SU-DHL-6 (cell line): ENCODE measurements around the gene SLC9A9.

Source experiments
- H2AFZ ChIP-seq: fragments of 200-600 bp; sonication (generic); 2 replicates; pipeline ENCODE4 v1.6.1; 2014; ENCODE audit warnings: low read depth, mild to moderate bottlenecking, moderate library complexity, mixed read lengths, antibody characterized with exemption, low read length; ENCODE audit not compliant: severe bottlenecking
- H3F3A ChIP-seq: fragments of 200-600 bp; shearing (Covaris generic); 2 replicates; pipeline ENCODE4 v1.6.0; 2016; ENCODE audit warnings: antibody characterized with exemption, mild to moderate bottlenecking; ENCODE audit not compliant: insufficient read depth
- H3K27ac ChIP-seq: fragments of 200-600 bp; sonication (generic); 2 replicates; pipeline ENCODE4 v1.5.1; 2016; ENCODE audit warnings: low read depth, mild to moderate bottlenecking, low read length, moderate library complexity, mixed read lengths
- H3K27me3 ChIP-seq: fragments of 200-600 bp; sonication (generic), shearing (Covaris generic); 2 replicates; pipeline ENCODE4 v1.6.0; 2014; ENCODE audit warnings: mild to moderate bottlenecking, low read length
- H3K36me3 ChIP-seq: fragments of 200-600 bp; sonication (generic); 2 replicates; pipeline ENCODE4 v1.6.1; 2014; ENCODE audit warnings: mild to moderate bottlenecking, low read length, mixed read lengths
- H3K4me2 ChIP-seq: fragments of 300-600, 200-600 bp; shearing (Covaris generic), sonication (generic); 2 replicates; pipeline ENCODE4 v1.6.0; 2014; ENCODE audit warnings: low read length, low read depth, mild to moderate bottlenecking; ENCODE audit not compliant: poor library complexity, severe bottlenecking
- H3K4me3 ChIP-seq: fragments of 200-600 bp; sonication (generic); 2 replicates; pipeline ENCODE4 v1.5.1; 2014; ENCODE audit warnings: antibody characterized with exemption, low read length, mild to moderate bottlenecking, mixed read lengths; ENCODE audit not compliant: insufficient read depth, poor library complexity, severe bottlenecking
- H3K79me2 ChIP-seq: fragments of 200-600 bp; sonication (generic); 2 replicates; pipeline ENCODE4 v1.6.1; 2014; ENCODE audit warnings: mild to moderate bottlenecking, low read length, moderate library complexity; ENCODE audit not compliant: insufficient read depth
- H3K9ac ChIP-seq: fragments of 200-600 bp; sonication (generic); 2 replicates; pipeline ENCODE4 v1.7.0; 2014; ENCODE audit warnings: mild to moderate bottlenecking, low read length
- H3K9me2 ChIP-seq: fragments of 200-600 bp; sonication (generic); replicated peaks from 2 replicates; pipeline ENCODE4 v1.6.1; 2014; ENCODE audit warnings: low read length; ENCODE audit not compliant: insufficient read depth
- H3K9me3 ChIP-seq: fragments of 200-600 bp; sonication (generic); 2 replicates; pipeline ENCODE4 v1.6.1; 2014; ENCODE audit warnings: low read length, mixed read lengths; ENCODE audit not compliant: insufficient read depth
- H4K20me1 ChIP-seq: fragments of 200-600 bp; sonication (generic); 2 replicates; pipeline ENCODE4 v1.6.1; 2014; ENCODE audit warnings: low read depth, mild to moderate bottlenecking, antibody characterized with exemption, low read length, moderate library complexity, mixed read lengths
- CTCF ChIP-seq: fragments of 200-600 bp; sonication (generic); IDR thresholded peaks from one replicate; pipeline ENCODE4 v1.5.1; 2017; ENCODE audit warnings: antibody characterized with exemption, mild to moderate bottlenecking, low read length, moderate library complexity; ENCODE audit not compliant: insufficient read depth, poor library complexity, severe bottlenecking
- EZH2phosphoT487 ChIP-seq: fragments of 200-600 bp; sonication (generic), shearing (Covaris generic); conservative IDR thresholded peaks from 2 replicates; pipeline ENCODE4 v1.6.1; 2018; ENCODE audit warnings: mild to moderate bottlenecking, antibody characterized with exemption, low read length, moderate library complexity, mixed read lengths

Gene SLC9A9

GRCh38 chr3:143859465-143860203, 11.4 kb upstream of the SLC9A9 start:
- Histone ChIP-seq H3K9me3 (no peaks in the 10 kb centered on the region), H3K36me3 (no peaks in the 10 kb centered on the region), H2AFZ (no peak overlapping the region), H3K4me3 (no peak overlapping the region), H3K79me2 (no peaks in the 10 kb centered on the region), H3F3A (no peaks in the 10 kb centered on the region), H3K4me2 (no peak overlapping the region), H3K9ac (no peak overlapping the region), H3K9me2 (no peaks in the 10 kb centered on the region), H3K27me3 (no peaks in the 10 kb centered on the region), H4K20me1 (no peaks in the 10 kb centered on the region), H3K27ac (no peak overlapping the region)
- TF ChIP-seq CTCF (no peak), EZH2phosphoT487 (no peak)

- Histone ChIP-seq H3K27me3 (no peaks in the 10 kb centered on the region), H2AFZ (no peak overlapping the region), H3K27ac (no peak overlapping the region), H3F3A (no peaks in the 10 kb centered on the region), H3K4me2 (no peak overlapping the region), H4K20me1 (no peaks in the 10 kb centered on the region), H3K9me3 (no peaks in the 10 kb centered on the region), H3K4me3 (no peak overlapping the region), H3K9ac (no peak overlapping the region), H3K36me3 (no peaks in the 10 kb centered on the region), H3K79me2 (no peaks in the 10 kb centered on the region), H3K9me2 (no peaks in the 10 kb centered on the region)
- TF ChIP-seq EZH2phosphoT487 (no peak), CTCF (no peak)
Observed at GRCh38 chr3:143856252-143856970, 8.1 kb upstream of the SLC9A9 start.

- H3K9me3 ChIP-seq, result no peaks in the 10 kb centered on the region
Observed at GRCh38 chr3:143855183-143855582, 6.9 kb upstream of the SLC9A9 start.

More at GRCh38 chr3:143855183-143855582, 6.9 kb upstream of the SLC9A9 start:
- Histone ChIP-seq H3K4me3 (no peak overlapping the region), H3K36me3 (no peaks in the 10 kb centered on the region), H3K27ac (no peak overlapping the region), H3K9ac (no peak overlapping the region), H3K79me2 (no peaks in the 10 kb centered on the region), H3K27me3 (no peaks in the 10 kb centered on the region), H3F3A (no peaks in the 10 kb centered on the region), H3K4me2 (no peak overlapping the region), H4K20me1 (no peaks in the 10 kb centered on the region), H3K9me2 (no peaks in the 10 kb centered on the region), H2AFZ (no peak overlapping the region)
- TF ChIP-seq CTCF (no peak), EZH2phosphoT487 (no peak)
